ENCODE data around the gene RNF11.

The RNF11 gene

DNA sequence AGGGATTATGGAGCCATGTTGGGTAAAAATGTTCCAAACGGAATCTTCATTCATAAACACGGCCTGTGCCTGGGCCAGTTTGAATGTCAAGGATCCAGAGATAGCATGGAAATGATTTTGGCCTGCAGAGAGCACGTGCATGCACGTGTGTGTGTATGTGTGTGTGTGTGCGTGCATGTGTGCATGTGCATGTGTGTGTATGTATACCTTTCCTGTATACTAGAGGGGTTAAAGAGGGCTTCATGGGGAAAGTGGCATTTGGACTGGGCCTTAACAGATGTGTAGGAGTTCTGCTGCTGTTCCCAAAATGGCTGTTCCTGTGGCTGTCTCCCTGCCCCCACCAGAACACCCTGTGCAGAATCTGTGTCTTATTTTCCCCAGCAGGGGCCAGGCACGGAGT lies 72.6 kb downstream of the RNF11 start:
- H3K27me3 Mint-ChIP-seq, result no peaks in the 10 kb centered on the region

DNA sequence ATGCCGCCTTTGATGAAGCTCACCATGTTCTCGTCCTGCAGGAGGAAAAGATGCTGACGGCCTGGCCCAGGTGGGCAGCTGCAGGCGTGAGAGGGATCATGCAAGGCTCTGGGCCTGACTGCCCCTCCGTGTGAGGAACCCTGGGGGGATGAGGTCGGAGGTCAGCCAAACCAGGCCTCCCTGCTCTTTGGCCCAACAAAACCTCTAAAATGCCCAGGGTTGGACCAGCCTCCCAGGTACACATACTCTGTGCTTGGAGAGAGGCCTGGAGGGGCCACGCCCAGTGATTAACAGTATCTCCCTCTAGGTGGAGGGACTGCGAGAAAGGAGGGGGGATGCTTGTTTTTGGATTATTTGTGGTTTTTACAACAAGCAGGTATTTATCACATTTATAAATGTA lies 73.2 kb downstream of the RNF11 start:
- H3K36me3 Mint-ChIP-seq (ENCODE audit: insufficient read depth), result no peaks in the 10 kb centered on the region
- H3K4me1 Mint-ChIP-seq (ENCODE audit: low read depth in 2 of 2), result peaks cover 0 to 3% of the 10 kb centered on the region in 2 donors
- no peak for DNase-seq
- no peak overlapping the region for H3K27ac Mint-ChIP-seq
- no peak for ATAC-seq (replicated peaks)
- H3K9me3 Mint-ChIP-seq, result no peaks in the 10 kb centered on the region
- H3K27me3 Mint-ChIP-seq, result no peaks in the 10 kb centered on the region
- no peak overlapping the region for H3K4me3 Mint-ChIP-seq

More for the DNA sequence above, 72.6 kb downstream of the RNF11 start:
- Mint-ChIP-seq H3K36me3 (ENCODE audit: insufficient read depth) (no peaks in the 10 kb centered on the region), H3K4me3 (no peak overlapping the region), H3K4me1 (ENCODE audit: low read depth in 2 of 2) (peaks cover 0 to 3% of the 10 kb centered on the region in 2 donors), H3K27ac (no peak overlapping the region), H3K9me3 (no peaks in the 10 kb centered on the region)
- no peak for DNase-seq
- no peak for ATAC-seq (replicated peaks)

DNA sequence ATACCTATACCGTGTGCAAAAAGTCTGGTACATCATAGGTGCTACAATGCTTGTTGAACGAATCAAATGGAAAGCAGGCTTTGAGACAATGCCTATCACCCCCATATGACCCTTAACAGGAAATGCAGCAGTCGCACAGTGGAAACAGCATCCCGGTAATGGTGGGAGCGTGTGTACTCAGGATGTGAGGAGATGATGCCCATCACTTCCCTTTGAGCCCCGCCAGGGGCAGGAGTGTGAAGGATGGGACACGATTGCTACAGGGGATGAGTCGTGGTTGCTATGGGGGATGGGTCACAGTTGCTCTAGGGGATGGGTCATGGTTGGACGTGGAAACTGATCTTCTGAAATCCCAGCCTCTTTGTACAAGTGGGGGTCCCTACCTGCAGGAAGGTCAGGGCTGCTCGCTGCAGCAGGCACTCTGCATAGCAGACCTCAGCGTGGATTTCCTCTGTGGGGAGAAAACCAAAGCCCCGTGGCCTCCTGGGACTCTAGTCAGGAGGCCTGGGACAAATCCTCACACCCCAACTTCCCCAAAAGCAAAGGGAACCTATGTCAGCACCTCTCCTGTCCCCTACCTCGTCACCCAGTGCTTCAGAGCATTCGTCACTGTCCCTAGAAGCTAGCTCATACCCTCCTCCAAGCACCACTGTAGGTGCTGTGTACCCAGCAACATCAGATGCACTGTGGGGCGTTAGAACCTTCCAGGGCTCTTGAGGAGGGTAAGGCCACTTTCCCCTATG lies 75.0 kb downstream of the RNF11 start:
- Mint-ChIP-seq H3K4me1 (ENCODE audit: low read depth in 2 of 2) (peaks cover 0 to 5% of the 10 kb centered on the region in 2 donors), H3K36me3 (ENCODE audit: insufficient read depth) (no peaks in the 10 kb centered on the region), H3K27me3 (no peaks in the 10 kb centered on the region), H3K9me3 (no peaks in the 10 kb centered on the region), H3K4me3 (no peak overlapping the region), H3K27ac (peak overlapping the region in 1 of 2 donors; percentile 1)
- ATAC-seq (replicated peaks) (no peak), DNase-seq (no peak)

DNA sequence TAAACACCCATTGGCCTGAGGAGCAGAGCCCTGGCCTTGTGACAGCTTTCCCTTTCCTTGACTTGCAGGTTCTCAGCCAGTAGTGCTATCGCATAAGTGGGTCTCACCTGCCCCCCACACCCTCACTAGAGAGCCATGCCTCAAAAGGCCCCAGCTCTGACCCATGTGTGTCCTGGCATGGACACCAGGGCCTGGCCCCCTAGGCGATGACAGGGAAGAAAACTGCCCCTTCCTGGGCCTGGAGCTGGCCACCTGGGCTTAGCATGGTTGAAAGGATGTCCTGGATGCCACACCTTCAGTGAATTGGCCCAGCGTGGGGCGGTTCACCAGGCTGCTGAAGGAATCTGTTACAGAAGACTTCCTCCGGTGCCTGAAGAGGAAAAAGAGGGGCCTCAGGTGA lies 75.8 kb downstream of the RNF11 start:
- no peak for DNase-seq
- no peak for ATAC-seq (replicated peaks)
- Mint-ChIP-seq H3K36me3 (ENCODE audit: insufficient read depth) (no peaks in the 10 kb centered on the region), H3K4me3 (no peak overlapping the region), H3K27ac (no peak overlapping the region), H3K27me3 (no peaks in the 10 kb centered on the region), H3K9me3 (no peaks in the 10 kb centered on the region), H3K4me1 (ENCODE audit: low read depth in 2 of 2) (peaks cover 0 to 5% of the 10 kb centered on the region in 2 donors)

DNA sequence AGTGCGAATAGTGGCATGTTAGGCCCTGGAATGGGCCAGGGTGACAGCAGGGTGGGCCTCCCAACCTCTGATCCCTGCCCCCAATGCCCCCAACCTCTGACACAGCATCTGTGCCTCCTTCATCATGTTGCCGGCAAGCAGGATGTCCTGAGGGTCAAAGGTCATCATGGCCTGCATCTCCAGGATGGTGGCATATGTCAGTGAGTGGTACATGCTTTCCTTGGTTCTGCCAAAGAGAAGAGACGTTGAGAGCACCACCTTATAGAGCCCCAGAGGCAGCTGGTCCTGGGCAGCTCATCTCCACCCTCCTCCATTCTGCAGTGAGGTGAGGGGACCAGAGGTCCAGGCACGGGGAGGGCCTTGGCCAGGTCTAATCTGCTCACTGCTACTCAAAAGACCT lies 76.6 kb downstream of the RNF11 start:
- no peaks in the 10 kb centered on the region for H3K36me3 Mint-ChIP-seq (ENCODE audit: insufficient read depth)
- no peaks in the 10 kb centered on the region for H3K9me3 Mint-ChIP-seq
- H3K27ac Mint-ChIP-seq, result peak overlapping the region in 1 of 2 donors; percentile 59
- no peak for ATAC-seq (replicated peaks)
- no peak overlapping the region for H3K4me3 Mint-ChIP-seq
- DNase-seq, result no peak
- H3K27me3 Mint-ChIP-seq, result no peaks in the 10 kb centered on the region
- H3K4me1 Mint-ChIP-seq (ENCODE audit: low read depth in 2 of 2), result peaks cover 0 to 5% of the 10 kb centered on the region in 2 donors

DNA sequence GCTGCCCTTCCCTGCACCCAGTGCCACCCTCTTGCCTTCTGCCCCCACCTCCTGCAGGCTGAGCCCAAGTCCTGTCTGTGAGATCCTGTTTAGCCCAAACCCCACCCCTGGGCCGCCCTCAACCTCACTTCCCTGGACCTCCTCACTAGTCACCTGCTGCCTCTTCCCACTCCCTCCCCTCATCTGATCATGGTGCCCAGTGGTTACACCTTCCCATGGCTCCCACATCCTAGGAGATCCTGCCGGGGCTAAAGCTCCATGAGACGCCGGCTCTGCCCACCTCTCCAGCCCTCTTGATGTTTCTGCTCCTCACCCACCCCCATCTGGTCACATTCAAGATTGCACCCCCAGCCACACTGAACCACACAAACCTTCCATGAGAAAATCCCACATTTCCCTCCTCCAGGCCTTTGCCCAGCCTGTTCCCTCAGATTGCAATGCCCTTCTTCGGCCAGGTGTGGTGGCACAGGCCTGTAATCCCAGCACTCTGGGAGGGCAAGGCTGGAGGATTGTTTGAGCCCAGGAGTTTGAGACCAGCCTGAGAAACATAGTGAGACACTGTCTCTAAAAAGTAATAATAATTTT lies 77.3 kb downstream of the RNF11 start:
- Mint-ChIP-seq H3K9me3 (no peaks in the 10 kb centered on the region), H3K4me1 (ENCODE audit: low read depth in 2 of 2) (peaks cover 0 to 5% of the 10 kb centered on the region in 2 donors), H3K27ac (peak overlapping the region; percentile 24 to 59), H3K36me3 (ENCODE audit: insufficient read depth) (no peaks in the 10 kb centered on the region), H3K4me3 (no peak overlapping the region), H3K27me3 (no peaks in the 10 kb centered on the region)
- ATAC-seq (replicated peaks) (no peak), DNase-seq (no peak)

DNA sequence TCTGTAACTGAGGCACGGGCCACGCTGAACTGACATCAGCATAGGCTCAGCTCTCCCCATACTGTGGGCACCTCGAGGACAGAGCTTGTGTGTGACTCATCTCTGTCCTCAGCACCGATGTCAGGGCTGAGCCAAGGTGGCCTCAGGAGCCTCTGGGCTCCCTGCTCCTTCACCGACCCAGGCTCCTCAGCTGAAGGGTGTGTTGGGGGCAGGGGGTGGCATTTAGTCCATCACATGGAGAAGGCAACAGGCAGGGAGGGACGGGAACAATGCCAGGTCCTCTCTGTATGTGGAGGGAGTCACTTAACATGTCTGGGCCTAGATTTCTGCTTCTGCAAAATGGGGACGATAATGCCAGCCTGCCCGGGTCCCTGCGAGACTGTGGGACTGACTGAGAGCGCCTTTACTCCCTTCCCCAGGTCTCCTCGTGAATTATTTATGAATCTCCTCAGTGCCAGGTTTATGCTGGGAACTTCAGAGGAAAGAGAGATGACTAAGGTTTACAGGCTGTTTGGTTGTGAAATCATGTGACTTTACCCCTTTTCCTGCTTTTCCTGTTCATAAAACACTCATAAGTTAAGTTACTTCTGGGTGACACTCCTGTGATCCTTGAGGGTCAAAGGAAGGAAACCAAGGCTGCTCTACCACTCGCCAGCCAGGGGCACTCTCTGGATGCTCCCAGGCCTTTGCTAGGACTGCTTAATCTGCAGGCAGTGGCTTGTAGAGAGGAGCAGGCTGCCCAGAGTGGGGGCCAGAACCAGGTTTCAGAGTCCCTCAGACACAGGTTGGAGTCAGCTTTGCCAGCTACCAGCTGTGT lies 78.1 kb downstream of the RNF11 start:
- no peaks in the 10 kb centered on the region for H3K36me3 Mint-ChIP-seq (ENCODE audit: insufficient read depth)
- ATAC-seq (replicated peaks) (no peak), DNase-seq (no peak)
- peak overlapping the region; percentile 18 to 59 for H3K27ac Mint-ChIP-seq
- peaks cover 0 to 5% of the 10 kb centered on the region in 2 donors for H3K4me1 Mint-ChIP-seq (ENCODE audit: low read depth in 2 of 2)
- H3K27me3 Mint-ChIP-seq, result no peaks in the 10 kb centered on the region
- no peaks in the 10 kb centered on the region for H3K9me3 Mint-ChIP-seq
- no peak overlapping the region for H3K4me3 Mint-ChIP-seq

DNA sequence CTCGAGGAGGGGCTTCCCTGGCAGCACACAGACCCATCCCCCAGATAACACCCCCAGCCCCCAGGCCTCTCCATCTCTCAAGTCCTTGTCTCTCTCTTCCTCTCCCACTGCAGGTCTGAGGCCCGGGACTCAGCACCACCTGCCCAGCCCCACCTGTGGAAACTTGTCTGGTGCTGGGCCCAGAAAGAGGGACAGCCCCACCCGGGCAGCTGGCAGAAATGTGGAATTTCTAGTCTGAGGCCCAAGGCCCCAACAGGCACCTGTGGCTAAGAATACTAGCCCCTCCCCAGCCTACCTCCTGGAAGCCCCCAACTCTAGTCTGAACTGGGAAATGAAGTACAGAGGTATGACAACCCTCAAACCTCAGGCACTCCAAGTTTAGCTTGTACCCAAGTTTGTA lies 78.9 kb downstream of the RNF11 start:
- DNase-seq (no peak), ATAC-seq (replicated peaks) (no peak)
- Mint-ChIP-seq H3K4me3 (no peak overlapping the region), H3K27me3 (no peaks in the 10 kb centered on the region), H3K36me3 (ENCODE audit: insufficient read depth) (no peaks in the 10 kb centered on the region), H3K9me3 (no peaks in the 10 kb centered on the region), H3K4me1 (ENCODE audit: low read depth in 2 of 2) (peaks cover 0 to 5% of the 10 kb centered on the region in 2 donors), H3K27ac (peak overlapping the region; percentile 18 to 57)

DNA sequence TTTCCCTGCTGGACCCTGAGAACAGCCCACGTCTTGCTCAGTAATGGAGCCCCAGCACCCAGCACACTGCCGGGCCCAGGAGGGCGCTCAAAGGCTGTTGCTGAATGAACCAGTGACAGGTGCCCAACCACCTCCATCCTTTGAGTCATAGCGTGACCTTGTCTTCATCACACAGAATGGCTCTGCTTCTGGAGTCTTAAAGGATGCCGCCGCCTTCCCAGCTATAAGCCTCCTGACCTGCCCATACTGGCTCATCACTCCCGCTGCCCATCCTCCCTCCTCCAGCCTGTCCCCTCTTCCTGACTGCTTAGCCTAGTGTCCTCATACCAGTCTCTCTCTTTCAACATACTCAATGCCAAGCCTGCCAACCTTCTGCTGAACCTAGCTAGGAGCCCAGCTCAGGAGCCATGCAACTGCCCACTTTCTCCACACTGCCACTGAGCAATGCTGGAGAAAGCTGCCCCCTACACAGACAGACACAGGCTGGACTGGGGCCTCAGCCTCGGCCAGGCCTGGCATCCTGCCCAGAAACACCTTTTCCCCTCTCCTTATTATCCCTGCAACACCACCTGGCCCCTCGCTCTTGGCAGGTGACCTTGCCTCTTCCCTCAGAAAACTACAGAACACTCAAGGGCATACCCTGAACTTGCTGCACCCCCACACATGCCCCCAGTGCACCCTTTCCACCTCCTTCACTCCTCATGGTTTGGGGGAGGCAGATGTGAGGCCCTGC lies 80.2 kb downstream of the RNF11 start:
- Mint-ChIP-seq H3K27me3 (no peaks in the 10 kb centered on the region), H3K27ac (peak overlapping the region in 1 of 2 donors; percentile 22), H3K9me3 (no peaks in the 10 kb centered on the region), H3K36me3 (ENCODE audit: insufficient read depth) (no peaks in the 10 kb centered on the region), H3K4me1 (ENCODE audit: low read depth in 2 of 2) (peaks cover 0 to 2% of the 10 kb centered on the region in 2 donors), H3K4me3 (no peak overlapping the region)
- no peak for DNase-seq
- ATAC-seq (replicated peaks), result no peak

DNA sequence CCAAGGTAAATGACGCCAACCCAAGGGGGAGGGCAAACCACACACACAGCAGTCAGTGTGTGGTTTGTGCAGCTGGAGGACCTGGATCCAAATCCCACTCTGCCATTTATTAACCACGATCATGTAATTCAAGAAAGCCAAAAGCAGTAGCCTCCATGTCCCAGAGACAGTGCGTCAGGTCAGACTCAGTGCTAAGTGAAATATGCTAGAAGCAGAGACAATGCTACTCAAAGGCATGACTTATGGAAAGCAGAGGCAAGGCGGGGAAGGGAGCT lies 80.7 kb downstream of the RNF11 start:
- ATAC-seq (replicated peaks), result no peak
- DNase-seq, result no peak
- no peaks in the 10 kb centered on the region for H3K9me3 Mint-ChIP-seq
- H3K4me1 Mint-ChIP-seq (ENCODE audit: low read depth in 2 of 2), result peaks cover 0 to 2% of the 10 kb centered on the region in 2 donors
- peak overlapping the region in 1 of 2 donors; percentile 22 for H3K27ac Mint-ChIP-seq
- no peaks in the 10 kb centered on the region for H3K36me3 Mint-ChIP-seq (ENCODE audit: insufficient read depth)
- H3K4me3 Mint-ChIP-seq, result no peak overlapping the region
- H3K27me3 Mint-ChIP-seq, result no peaks in the 10 kb centered on the region

DNA sequence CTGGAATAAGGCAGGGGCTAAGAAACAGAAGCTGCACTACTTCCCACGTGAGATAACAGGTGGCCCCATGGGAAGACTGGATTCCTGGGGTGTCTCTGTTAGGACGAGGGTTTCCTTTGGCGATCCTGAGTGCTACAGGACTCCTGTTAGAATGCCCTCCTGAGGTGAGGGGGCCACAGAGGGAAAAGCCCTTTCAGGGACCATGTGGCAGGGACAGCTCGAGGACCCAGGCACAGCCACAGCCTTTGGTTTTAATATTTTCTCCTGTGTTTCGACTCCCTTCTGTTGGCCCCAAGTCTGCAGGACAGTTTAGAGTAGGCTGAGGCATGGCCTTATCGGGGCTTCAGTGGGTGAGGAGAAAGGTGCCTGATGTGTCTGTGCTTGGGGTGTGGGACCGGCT lies 81.7 kb downstream of the RNF11 start:
- Mint-ChIP-seq H3K27me3 (no peaks in the 10 kb centered on the region), H3K27ac (no peak overlapping the region), H3K36me3 (ENCODE audit: insufficient read depth) (no peaks in the 10 kb centered on the region), H3K9me3 (no peaks in the 10 kb centered on the region), H3K4me3 (no peak overlapping the region), H3K4me1 (ENCODE audit: low read depth in 2 of 2) (peaks cover 0 to 2% of the 10 kb centered on the region in 2 donors)
- ATAC-seq (replicated peaks), result no peak
- DNase-seq, result no peak

DNA sequence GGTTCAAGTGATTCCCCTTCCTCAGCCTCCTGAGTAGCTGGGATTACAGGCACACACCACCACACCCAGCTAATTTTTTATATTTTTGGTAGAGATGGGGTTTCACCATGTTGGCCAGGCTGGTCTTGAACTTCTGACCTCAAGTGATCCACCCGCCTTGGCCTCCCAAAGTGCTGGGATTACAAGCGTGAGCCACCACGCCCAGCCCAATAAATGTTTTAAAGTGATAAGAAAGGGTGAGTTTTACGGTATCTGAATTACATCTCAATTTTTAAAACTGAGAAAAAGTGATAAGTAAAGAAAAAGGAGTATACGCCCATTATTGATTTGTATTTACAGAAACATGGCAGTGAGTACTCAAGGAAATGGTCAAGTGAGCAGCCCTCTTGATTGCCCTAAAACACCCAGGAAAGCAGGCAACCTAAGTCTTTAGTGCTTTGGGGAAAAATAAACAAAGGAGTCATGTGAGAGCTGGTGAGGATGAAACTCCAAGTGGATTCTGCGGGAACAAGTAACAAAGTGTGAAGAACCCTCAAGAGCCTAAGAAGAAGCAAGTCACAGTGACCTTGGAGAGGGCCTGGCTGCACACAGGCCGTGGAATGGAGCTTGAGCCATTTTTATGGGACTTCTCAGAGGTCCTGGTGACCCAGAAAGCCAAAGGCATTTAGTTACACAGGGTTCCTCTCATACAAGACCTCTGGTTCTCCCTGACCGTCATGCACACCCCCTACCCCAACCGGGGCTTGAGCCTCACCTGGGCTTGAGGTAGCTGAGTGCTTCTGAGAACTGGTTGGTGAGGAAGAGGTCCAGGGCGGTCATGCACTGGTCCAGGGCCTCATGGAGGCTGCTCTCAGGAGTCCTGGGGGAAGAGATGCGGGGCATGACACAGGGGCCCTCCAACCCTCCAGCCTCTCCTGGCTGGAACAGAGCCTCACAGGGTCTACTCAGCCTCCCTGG lies 85.2 kb downstream of the RNF11 start:
- ATAC-seq (replicated peaks) (no peak), DNase-seq (no peak)
- H3K4me1 Mint-ChIP-seq (ENCODE audit: low read depth in 2 of 2), result no peaks in the 10 kb centered on the region
- no peak overlapping the region for H3K27ac Mint-ChIP-seq
- H3K4me3 Mint-ChIP-seq, result no peak overlapping the region
- H3K27me3 Mint-ChIP-seq, result peaks cover 0 to 7% of the 10 kb centered on the region in 2 donors
- H3K9me3 Mint-ChIP-seq, result no peaks in the 10 kb centered on the region
- H3K36me3 Mint-ChIP-seq (ENCODE audit: insufficient read depth), result no peaks in the 10 kb centered on the region

DNA sequence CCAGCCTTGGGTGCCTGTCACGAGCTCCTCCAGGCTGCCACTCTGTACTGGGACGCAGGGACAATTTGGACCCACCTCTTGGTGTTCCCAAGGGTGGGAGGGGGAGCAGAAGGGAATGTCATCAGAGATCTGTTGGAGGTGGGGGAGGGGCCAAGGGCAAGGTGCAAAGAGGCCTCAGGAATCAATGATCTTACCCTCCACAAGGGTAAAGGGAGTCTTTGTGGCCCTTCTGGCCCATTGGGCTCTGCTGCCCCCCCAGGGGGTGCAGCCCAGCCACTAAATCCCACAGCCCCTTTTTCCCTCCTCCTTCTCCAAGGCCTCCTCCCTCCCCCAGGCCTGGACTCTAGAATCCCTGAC lies 85.8 kb downstream of the RNF11 start:
- Mint-ChIP-seq H3K27ac (no peak overlapping the region), H3K4me3 (no peak overlapping the region), H3K4me1 (ENCODE audit: low read depth in 2 of 2) (no peaks in the 10 kb centered on the region), H3K27me3 (peaks cover 2 to 13% of the 10 kb centered on the region in 2 donors), H3K9me3 (no peaks in the 10 kb centered on the region), H3K36me3 (ENCODE audit: insufficient read depth) (no peaks in the 10 kb centered on the region)
- DNase-seq (no peak), ATAC-seq (replicated peaks) (no peak)

All from effector memory CD8-positive, alpha-beta T cell (primary cell).